Osteocyte (in vitro differentiated cells): ENCODE measurements around the gene KCNMB1. TPM values are rescaled to one million over a fixed set of nuclear protein-coding genes. Genes with fewer than 3 reads are reported as not detected.

ENCODE experiments used
- DNase-seq: peaks from one replicate; pipeline ENCODE4 v3.0.0; 2021; ENCODE audit warnings: mixed read lengths; ENCODE audit not compliant: unreplicated experiment; ENCODE audit errors: extremely low spot score
- H3K27ac Mint-ChIP-seq: one replicate; pipeline ENCODE4 v1.8.0; 2021; ENCODE audit warnings: mild to moderate bottlenecking, mixed read lengths; ENCODE audit not compliant: unreplicated experiment
- H3K27me3 Mint-ChIP-seq: one replicate; pipeline ENCODE4 v1.8.0; 2021; ENCODE audit warnings: mixed read lengths; ENCODE audit not compliant: unreplicated experiment
- H3K36me3 Mint-ChIP-seq: one replicate; pipeline ENCODE4 v1.8.0; 2021; ENCODE audit warnings: mixed read lengths; ENCODE audit not compliant: unreplicated experiment
- H3K4me1 Mint-ChIP-seq: one replicate; pipeline ENCODE4 v1.8.0; 2021; ENCODE audit warnings: mixed read lengths; ENCODE audit not compliant: unreplicated experiment
- H3K4me3 Mint-ChIP-seq: one replicate; pipeline ENCODE4 v1.8.0; 2021; ENCODE audit warnings: mild to moderate bottlenecking, moderate library complexity, mixed read lengths; ENCODE audit not compliant: unreplicated experiment
- H3K9me3 Mint-ChIP-seq: one replicate; pipeline ENCODE4 v1.8.0; 2021; ENCODE audit warnings: mixed read lengths; ENCODE audit not compliant: unreplicated experiment
- CTCF ChIP-seq: fragments of 200-600 bp; sonication (generic); IDR thresholded peaks from 2 replicates; pipeline ENCODE4 v1.5.0; 2021; ENCODE audit warnings: antibody characterized with exemption, mild to moderate bottlenecking, moderate library complexity
- total RNA-seq: library from RNA; stranded (reverse); gene quantifications from 2 replicates; pipeline ENCODE4 v1.2.1, GENCODE V29; 2021

The KCNMB1 gene
- total RNA-seq, 1 donor from 2014 or later, result 3.5 TPM

DNA sequence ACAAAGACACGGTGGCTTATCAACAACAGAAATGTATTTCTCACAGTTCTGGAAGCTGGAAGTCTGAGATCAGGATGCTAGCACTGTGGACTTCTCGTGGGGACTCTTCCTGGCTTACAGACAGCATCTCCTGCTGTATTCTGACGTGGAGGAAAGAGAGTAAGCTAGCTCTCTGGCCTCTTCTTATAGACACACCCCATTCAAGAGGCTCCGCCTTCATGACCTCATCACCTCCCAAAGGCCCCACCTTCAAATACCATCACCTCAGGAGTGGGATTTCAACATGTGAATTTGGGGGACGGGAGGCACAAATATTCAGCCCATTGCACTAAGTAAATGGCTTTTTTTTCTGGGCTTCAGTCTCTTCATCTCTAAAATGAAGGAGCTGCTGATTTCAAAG is 27.6 kb downstream of the KCNMB1 start:
- no peak for TF ChIP-seq CTCF
- Mint-ChIP-seq H3K27ac (no peak overlapping the region), H3K4me3 (no peak overlapping the region), H3K4me1 (no peaks in the 10 kb centered on the region), H3K36me3 (no peaks in the 10 kb centered on the region), H3K27me3 (peaks cover 10% of the 10 kb centered on the region), H3K9me3 (no peaks in the 10 kb centered on the region)
- no peak for DNase-seq

- no peak overlapping the region for H3K27ac Mint-ChIP-seq
- TF ChIP-seq CTCF, result no peak
- no peak for DNase-seq
- H3K27me3 Mint-ChIP-seq, result peaks cover 15% of the 10 kb centered on the region
- no peaks in the 10 kb centered on the region for H3K4me1 Mint-ChIP-seq
- H3K4me3 Mint-ChIP-seq, result no peak overlapping the region
- no peaks in the 10 kb centered on the region for H3K9me3 Mint-ChIP-seq
- no peaks in the 10 kb centered on the region for H3K36me3 Mint-ChIP-seq
Observed at GRCh38 chr5:170361116-170361515, 28.1 kb downstream of the KCNMB1 start.

DNA sequence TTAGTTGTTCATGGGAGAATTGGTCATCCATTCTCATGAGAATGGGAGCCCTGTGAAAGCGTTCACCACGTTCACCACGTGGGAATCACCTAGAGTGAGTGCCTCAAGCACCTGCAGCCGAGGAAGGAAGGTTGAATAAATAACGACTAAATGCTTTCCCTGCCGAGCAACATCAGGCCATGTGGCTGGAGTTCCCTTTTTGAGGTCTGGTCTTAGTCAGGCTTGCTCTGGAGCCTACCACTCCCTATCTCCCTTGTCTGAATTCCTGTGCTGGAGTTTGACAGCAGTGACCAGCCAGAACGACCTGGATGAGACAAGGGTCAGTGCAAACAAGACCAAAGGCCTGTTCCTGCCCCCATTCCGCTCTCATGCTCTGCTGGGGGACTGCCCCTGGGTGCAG is 28.5 kb downstream of the KCNMB1 start:
- Mint-ChIP-seq H3K27me3 (peaks cover 19% of the 10 kb centered on the region), H3K27ac (no peak overlapping the region), H3K9me3 (no peaks in the 10 kb centered on the region), H3K4me1 (no peaks in the 10 kb centered on the region), H3K4me3 (no peak overlapping the region), H3K36me3 (no peaks in the 10 kb centered on the region)
- DNase-seq, result no peak
- no peak for TF ChIP-seq CTCF

DNA sequence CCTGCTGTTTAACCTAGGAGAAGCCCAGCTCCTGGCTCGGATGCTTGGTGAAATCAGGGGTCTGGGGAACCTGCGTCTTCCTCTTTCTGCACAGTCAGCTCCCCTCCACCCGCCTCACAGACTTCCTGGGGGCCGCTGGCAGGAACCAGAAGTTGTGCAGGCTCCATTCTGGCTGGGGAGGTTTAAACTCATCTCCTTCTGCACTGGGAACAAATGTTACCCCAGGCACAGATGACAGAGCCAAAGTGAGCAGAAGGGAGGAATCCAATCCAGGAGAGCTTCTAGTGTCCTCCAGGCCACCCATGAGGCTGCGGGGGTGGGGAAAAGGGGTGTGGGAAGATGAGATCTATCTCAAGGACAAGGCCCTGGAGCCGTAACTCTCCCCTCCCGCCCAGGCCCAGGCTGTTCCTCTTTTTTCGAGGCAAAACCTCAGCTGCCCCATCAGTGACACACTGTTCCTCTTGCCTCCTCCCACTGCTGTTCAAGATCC is 31.2 kb downstream of the KCNMB1 start:
- TF ChIP-seq CTCF, result no peak
- Mint-ChIP-seq H3K4me1 (peaks cover 4% of the 10 kb centered on the region), H3K36me3 (no peaks in the 10 kb centered on the region), H3K4me3 (no peak overlapping the region), H3K27ac (no peak overlapping the region), H3K9me3 (no peaks in the 10 kb centered on the region), H3K27me3 (peaks cover 44% of the 10 kb centered on the region)
- DNase-seq, result no peak

DNA sequence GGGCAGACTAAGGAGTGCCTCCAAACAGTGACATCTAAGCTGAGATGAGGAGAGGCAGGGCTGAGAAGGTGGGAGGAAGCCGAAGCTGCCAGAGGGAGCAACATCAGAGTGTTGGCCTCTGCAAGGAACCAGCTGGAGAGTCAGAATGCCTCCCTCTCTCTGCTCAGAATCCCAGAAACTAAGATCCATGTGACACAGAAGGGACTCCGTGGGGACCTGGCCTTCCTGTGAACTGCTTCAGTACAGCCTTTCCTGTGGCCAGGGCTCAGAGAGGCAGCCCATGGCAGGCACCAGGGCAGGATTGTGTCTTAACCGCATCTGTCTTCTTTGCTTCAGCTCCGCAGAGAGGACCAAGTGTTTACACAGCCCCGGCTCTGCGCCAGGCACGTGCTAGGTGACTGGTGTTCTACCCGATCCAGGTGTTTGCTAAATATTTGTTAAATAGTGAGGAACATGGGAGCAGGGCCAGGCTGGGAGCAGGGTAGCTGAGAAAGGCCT is 33.5 kb downstream of the KCNMB1 start:
- no peaks in the 10 kb centered on the region for H3K36me3 Mint-ChIP-seq
- peaks cover 62% of the 10 kb centered on the region for H3K27me3 Mint-ChIP-seq
- DNase-seq, result no peak
- TF ChIP-seq CTCF, result no peak
- H3K4me3 Mint-ChIP-seq, result no peak overlapping the region
- H3K9me3 Mint-ChIP-seq, result no peaks in the 10 kb centered on the region
- H3K27ac Mint-ChIP-seq, result no peak overlapping the region
- peaks cover 4% of the 10 kb centered on the region for H3K4me1 Mint-ChIP-seq
